ENCODE measurements around the gene WAPL.

WAPL gene

GRCh38 chr10:86400705-86401587, 120.6 kb downstream of the WAPL start:
- H3K9me2 ChIP-seq (replicated peaks; ENCODE audit: insufficient read depth, low read length), result no peaks in the 10 kb centered on the region
- H3K4me1 ChIP-seq (ENCODE audit: low read length), result peaks cover 4% of the 10 kb centered on the region; the same call in 1 of the 2 replicates
- peaks cover 9% of the 10 kb centered on the region; the same call in 1 of the 2 replicates for H3F3A ChIP-seq (ENCODE audit: insufficient read depth, low read length)
- H3K9me3 ChIP-seq (replicated peaks; ENCODE audit: insufficient read depth, low read length), result no peaks in the 10 kb centered on the region
- DNase-seq, result peak; percentile 49
- no peak for TF ChIP-seq EZH2phosphoT487 (IDR thresholded peaks at IDR 0.05; ENCODE audit: low read length)
- peak overlapping the region; percentile 99 for H3K4me2 ChIP-seq (ENCODE audit: low read depth, low read length)
- peak overlapping the region; percentile 99 for H2AFZ ChIP-seq (ENCODE audit: low read length)
- H3K27ac ChIP-seq (ENCODE audit: low read length), result peak overlapping the region; percentile 88
- peak overlapping the region; percentile 92 for H3K9ac ChIP-seq (ENCODE audit: low read length)
- no peaks in the 10 kb centered on the region for H3K27me3 ChIP-seq (replicated peaks; ENCODE audit: insufficient read depth, low read length)
- peak overlapping the region; percentile 92 for H3K4me3 ChIP-seq (ENCODE audit: low read length)
- no peaks in the 10 kb centered on the region for H3K36me3 ChIP-seq (replicated peaks; ENCODE audit: insufficient read depth, low read length)
- no peaks in the 10 kb centered on the region for H4K20me1 ChIP-seq (ENCODE audit: insufficient read depth, low read length)
- no peaks in the 10 kb centered on the region for H3K79me2 ChIP-seq (ENCODE audit: low read length)

DNA sequence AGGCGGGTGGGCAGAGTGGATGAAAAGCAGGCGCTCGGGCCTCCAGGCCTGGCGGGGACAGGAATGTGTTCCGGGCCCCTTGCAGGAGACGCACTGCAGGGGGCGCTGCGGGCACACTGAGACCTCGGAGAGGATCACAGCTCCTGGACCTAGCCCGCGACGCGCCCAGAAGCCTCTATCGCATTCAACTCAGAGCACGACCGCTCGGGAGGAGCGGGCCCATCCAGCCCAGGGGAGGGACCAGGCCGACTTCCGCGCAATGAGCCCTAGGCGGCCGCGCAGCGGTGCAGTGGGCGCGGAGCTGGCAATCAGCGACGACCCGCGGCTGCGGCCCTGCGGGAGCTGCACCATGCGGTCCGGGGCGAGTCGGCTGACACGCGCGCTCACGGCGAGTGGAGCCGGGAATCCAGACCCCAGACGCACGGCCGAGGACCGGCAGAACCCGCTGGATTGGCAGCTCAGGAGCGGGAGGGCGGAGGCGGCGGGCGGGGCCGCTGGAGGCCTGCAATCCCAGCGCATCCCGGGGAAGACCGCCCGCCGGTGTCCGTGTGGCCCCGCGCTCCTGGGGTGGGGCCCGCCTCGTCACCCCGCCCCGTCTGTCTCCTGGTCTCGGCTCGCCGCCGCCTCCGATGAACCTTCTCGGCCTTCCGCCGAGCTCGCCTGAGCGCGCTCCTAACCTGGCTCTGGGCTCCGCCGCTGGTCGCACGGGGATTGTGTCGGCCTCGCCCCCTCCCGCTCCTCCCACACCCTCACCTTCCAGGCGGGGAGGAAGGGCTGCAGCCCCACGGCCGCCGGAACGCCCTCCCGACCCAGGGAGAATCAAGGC, 121.5 kb downstream of the WAPL start:
- Histone ChIP-seq H2AFZ (ENCODE audit: low read length) (peak overlapping the region; percentile 99), H4K20me1 (ENCODE audit: insufficient read depth, low read length) (no peaks in the 10 kb centered on the region), H3K4me3 (ENCODE audit: low read length) (peak overlapping the region; percentile 92), H3K9ac (ENCODE audit: low read length) (peak overlapping the region; percentile 92), H3K4me1 (ENCODE audit: low read length) (peaks cover 4% of the 10 kb centered on the region; the same call in 1 of the 2 replicates), H3K9me2 (replicated peaks; ENCODE audit: insufficient read depth, low read length) (no peaks in the 10 kb centered on the region), H3K9me3 (replicated peaks; ENCODE audit: insufficient read depth, low read length) (no peaks in the 10 kb centered on the region), H3K36me3 (replicated peaks; ENCODE audit: insufficient read depth, low read length) (no peaks in the 10 kb centered on the region), H3K27ac (ENCODE audit: low read length) (peak overlapping the region; percentile 88), H3K4me2 (ENCODE audit: low read depth, low read length) (peak overlapping the region; percentile 99), H3K27me3 (replicated peaks; ENCODE audit: insufficient read depth, low read length) (no peaks in the 10 kb centered on the region), H3F3A (ENCODE audit: insufficient read depth, low read length) (peaks cover 9% of the 10 kb centered on the region; the same call in 1 of the 2 replicates), H3K79me2 (ENCODE audit: low read length) (no peaks in the 10 kb centered on the region)
- TF ChIP-seq EZH2 (optimal IDR thresholded peaks at IDR 0.05; ENCODE audit: low read depth, low read length), result no peak
- TF ChIP-seq, protein P1, sequence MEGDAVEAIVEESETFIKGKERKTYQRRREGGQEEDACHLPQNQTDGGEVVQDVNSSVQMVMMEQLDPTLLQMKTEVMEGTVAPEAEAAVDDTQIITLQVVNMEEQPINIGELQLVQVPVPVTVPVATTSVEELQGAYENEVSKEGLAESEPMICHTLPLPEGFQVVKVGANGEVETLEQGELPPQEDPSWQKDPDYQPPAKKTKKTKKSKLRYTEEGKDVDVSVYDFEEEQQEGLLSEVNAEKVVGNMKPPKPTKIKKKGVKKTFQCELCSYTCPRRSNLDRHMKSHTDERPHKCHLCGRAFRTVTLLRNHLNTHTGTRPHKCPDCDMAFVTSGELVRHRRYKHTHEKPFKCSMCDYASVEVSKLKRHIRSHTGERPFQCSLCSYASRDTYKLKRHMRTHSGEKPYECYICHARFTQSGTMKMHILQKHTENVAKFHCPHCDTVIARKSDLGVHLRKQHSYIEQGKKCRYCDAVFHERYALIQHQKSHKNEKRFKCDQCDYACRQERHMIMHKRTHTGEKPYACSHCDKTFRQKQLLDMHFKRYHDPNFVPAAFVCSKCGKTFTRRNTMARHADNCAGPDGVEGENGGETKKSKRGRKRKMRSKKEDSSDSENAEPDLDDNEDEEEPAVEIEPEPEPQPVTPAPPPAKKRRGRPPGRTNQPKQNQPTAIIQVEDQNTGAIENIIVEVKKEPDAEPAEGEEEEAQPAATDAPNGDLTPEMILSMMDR (IDR thresholded peaks at IDR 0.05; ENCODE audit: low read length), result peak; percentile 88
- DNase-seq, result peak; percentile 98

- no peaks in the 10 kb centered on the region for H3K27me3 ChIP-seq (replicated peaks; ENCODE audit: insufficient read depth, low read length)
- peak overlapping the region; percentile 46 for H2AFZ ChIP-seq (ENCODE audit: low read length)
- no peak overlapping the region; the same call in 1 of the 2 replicates for H3K9ac ChIP-seq (ENCODE audit: low read length)
- H3K4me1 ChIP-seq (ENCODE audit: low read length), result peaks cover 4% of the 10 kb centered on the region; the same call in 1 of the 2 replicates
- no peaks in the 10 kb centered on the region for H3K36me3 ChIP-seq (replicated peaks; ENCODE audit: insufficient read depth, low read length)
- no peaks in the 10 kb centered on the region for H3K9me2 ChIP-seq (replicated peaks; ENCODE audit: insufficient read depth, low read length)
- H3K79me2 ChIP-seq (ENCODE audit: low read length), result no peaks in the 10 kb centered on the region
- no peak for TF ChIP-seq EZH2 (optimal IDR thresholded peaks at IDR 0.05; ENCODE audit: low read depth, low read length)
- TF ChIP-seq, protein P1 (IDR thresholded peaks at IDR 0.05; ENCODE audit: low read length), result no peak
- no peak for TF ChIP-seq EZH2phosphoT487 (IDR thresholded peaks at IDR 0.05; ENCODE audit: low read length)
- H3K9me3 ChIP-seq (replicated peaks; ENCODE audit: insufficient read depth, low read length), result no peaks in the 10 kb centered on the region
- no peak overlapping the region for H3K27ac ChIP-seq (ENCODE audit: low read length)
- no peak overlapping the region for H3K4me3 ChIP-seq (ENCODE audit: low read length)
- no peaks in the 10 kb centered on the region for H4K20me1 ChIP-seq (ENCODE audit: insufficient read depth, low read length)
- DNase-seq, result no peak
- peaks cover 9% of the 10 kb centered on the region; the same call in 1 of the 2 replicates for H3F3A ChIP-seq (ENCODE audit: insufficient read depth, low read length)
- peak overlapping the region; percentile 28; the same call in 1 of the 2 replicates for H3K4me2 ChIP-seq (ENCODE audit: low read depth, low read length)
Observed at GRCh38 chr10:86399514-86399878, 122.1 kb downstream of the WAPL start.

Data from MM.1S (cell line).